T-helper 22 cell (primary cell): ENCODE measurements around the gene MACROD2.

Experiments
- DNase-seq: peaks from one replicate; pipeline ENCODE4 v3.0.0-alpha.2; 2020; ENCODE audit warnings: low read depth

MACROD2 gene

DNA sequence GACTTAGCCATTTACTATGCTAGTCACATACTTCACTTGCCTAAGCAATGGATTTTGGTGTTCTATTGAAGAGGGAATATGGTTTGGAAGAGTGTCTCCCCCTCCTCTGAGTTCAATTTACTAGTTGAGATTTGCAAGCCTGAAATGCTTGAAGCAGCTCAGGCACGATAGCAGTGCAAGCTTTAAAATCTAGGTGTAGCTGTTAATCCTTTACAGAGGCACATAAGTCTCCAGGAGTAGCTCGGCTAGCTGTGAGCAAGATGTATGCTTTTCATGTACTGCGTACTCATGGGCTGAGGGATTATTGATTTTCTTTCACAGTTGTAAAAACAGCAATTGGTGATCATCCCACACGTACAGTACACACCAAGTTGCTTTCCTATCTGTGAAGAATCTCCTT, 341.4 kb downstream of the MACROD2 start:
- DNase-seq: no peak

DNA sequence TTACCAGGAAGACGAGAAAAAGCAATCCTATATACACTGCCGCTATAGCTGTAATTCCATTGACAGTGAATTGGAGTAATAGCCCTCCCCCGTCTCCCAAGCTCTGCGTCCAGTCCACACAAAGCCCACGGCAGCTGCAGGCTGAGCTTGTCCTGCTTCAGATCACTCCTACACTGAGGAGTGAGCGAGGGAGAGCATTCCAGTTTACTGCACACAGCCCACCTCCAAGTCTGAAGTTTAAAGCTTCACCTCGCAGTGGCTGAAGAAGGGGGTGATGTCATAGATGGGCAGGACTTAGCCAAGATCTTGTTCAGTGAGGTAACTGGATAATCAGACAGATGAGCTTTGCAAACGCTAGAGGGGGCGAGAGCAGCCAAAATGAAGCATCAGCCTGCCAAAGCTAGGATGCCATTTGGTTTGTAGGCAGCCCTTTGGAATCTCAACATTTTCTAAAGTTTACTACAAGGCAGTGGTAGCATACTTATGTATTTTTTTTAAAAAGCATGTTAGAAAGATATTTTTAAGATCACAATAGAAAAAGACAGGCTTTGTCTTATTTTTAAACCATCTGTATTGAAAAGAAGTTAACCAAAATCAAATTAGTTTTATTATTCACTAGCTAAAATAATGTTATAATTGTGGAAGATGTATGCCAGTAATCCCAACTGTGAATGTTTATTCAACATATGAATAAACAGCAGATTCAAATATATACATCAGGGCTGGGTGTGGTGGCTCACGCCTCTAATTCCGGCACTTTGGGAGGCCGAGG, 342.3 kb downstream of the MACROD2 start, which contains the start of gene FLRT3:
Gene FLRT3, minus strand, starts transcription at position 213 of the 772 bp plus-strand sequence. CDS start 10,106 bp downstream, outside the sequence.
- no peak for DNase-seq

GRCh38 chr20:14341801-14342200, 346.5 kb downstream of the MACROD2 start:
- DNase-seq: no peak

DNA sequence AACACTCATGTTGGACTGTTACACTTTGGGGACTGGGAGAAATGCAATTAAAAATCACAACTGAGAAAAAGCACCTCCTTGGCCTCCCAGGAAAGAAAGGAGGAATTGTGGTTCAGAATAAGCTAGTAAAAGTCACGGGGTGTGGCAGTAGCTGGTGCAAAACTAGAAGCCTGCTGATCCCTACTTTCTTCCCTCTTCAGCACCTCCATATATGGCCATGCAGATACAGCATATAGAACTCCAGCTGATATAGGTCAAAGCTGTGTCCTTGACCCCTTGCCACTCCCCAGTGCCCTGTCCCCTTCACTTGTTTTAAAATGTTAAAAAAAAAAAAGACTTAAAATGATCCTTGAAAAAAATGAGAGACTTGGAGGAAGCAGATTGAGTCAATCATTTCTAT, 347.6 kb downstream of the MACROD2 start:
- no peak for DNase-seq

DNA sequence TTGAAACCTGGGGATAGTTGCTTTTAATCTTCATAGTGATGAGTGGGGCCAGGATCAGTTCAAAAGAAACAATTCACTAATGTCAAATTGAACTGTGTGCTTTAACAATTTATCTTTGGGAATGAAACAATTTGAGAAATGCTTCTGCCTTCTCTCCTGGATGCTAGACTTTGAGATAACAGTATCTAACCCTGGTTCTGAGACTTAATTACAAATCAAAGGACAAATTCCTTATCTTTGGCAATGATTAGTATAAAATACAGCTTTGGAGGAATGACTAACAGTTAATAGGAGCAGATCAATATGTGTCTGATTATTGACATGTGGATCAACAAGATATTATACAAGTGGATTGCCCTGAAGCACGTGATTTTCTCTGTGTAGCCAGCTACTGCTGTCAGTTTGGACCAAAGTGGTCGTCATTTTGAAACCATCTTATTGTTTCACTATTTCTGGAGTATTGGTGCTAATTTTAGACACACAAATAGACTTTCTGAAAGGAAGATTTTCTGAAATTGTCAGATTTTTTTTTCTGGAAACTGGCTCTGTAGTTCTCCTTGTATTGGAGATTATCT, 348.3 kb downstream of the MACROD2 start:
- DNase-seq: no peak

GRCh38 chr20:14344746-14345145, 349.4 kb downstream of the MACROD2 start:
- DNase-seq: no peak

GRCh38 chr20:14355791-14356190, 360.5 kb downstream of the MACROD2 start:
- DNase-seq: no peak

GRCh38 chr20:14360416-14360815, 365.1 kb downstream of the MACROD2 start:
- no peak for DNase-seq

DNA sequence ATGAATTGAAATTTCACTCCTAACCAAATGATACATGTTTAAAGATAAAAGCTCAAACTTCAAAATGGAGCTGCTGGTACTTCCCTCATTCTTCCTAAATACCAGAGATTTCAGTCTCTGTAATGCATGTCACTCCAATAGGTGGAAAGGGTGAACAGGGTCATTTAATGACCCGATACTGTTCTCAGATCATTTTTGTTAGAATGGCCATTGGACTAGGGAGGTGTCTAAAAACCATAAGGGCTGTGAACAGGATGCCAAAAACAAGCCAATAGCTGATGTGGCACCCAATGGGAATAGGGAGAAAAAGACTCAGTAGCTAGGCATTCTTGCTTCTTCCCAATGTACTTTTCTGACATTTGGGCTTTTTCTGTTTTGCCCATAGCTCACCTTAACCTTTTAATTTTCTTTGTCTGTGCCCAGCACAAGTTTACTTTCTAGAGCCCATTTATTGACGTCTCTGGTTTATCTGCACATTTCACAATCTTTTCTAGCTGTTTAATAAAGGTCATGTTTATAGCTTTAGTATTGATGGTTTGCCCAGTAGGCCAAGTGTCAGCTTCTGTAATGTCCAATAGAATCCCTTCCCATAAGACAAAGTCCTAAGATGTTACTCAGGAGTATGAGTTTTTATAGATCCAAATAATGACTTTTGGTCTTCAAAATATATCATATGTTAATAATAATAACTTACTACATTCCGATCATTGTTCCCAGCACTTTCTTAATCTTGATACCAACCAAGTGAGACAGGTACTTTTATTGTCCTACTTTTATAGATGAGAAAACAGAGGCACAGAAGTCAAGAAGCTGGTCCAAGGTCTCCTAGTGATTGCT, 366.4 kb downstream of the MACROD2 start:
- DNase-seq: no peak

DNA sequence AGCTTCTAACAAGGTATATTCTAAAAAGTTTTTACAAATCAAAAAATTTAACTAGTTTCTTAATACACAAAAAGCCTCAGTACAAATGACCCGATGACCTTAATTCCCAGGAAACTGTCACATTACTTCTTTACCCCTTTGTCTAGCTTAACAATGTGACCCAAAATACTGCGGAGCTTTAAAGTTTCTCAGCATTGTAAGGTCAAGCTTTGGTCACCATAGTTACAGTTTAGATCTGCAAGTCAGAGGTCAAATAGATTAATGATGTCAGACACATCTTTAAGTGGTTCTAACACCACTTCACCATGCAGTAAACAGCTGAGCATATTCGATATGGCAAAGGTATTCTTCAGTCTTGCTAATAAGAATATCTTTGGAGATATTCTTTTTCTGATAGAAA, 378.9 kb downstream of the MACROD2 start:
- no peak for DNase-seq

GRCh38 chr20:14375416-14375985, 380.2 kb downstream of the MACROD2 start:
- DNase-seq: no peak

- no peak for DNase-seq
Observed at GRCh38 chr20:14378326-14378725, 383.0 kb downstream of the MACROD2 start.

DNA sequence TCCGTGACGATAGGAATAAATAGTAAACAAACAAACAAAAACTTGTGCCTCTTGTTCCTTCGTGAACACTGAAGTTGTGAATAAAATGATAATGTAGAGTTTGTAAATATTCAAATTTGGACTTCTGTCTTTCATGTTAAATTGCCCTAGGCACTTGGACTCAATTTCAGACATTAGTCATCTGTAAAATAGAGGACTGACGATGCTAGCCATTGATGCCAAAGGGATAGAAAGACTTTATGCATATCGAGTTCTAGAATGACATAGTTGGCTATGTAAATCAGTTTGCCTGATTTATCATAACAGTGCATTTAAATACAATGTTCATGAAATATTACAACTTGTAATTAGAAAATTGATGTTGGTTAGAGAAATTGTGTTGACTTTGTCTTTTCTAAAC, 388.0 kb downstream of the MACROD2 start:
- DNase-seq: no peak

DNA sequence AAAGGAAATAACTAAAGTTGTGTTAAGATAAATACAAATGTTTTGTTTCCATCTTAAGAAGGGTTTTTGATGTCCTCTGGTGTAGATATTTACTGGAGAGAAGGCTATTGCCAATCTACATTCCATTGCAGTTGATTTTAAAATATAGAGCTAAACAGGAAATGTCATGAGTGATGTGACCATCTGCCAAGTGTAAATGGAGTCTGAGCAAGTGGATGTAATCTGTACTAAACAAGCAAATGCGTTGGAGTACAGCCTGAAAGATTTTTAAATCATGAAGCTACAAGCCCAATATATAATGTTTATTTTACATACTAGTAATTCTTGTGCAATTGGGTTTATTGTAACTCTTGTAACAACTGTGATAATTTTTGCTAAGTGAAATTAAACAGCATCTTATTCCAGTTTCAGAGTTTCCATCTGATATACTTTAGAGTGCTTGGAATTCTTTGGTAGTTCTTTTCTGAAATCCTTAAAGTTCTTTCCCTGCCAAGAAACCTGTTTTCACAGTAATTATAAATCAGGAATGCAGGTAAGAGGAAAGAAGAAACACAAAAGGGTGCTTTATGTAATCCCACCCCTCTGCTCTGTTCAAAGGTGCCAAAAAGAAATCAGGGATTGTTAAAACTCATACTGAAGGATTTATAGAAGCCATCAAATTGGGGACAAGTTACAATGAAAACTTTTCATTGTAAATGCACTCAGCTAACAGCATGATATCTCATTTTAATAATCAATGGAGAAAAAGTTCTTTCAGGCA, 389.3 kb downstream of the MACROD2 start:
- DNase-seq: no peak

GRCh38 chr20:14385176-14385740, 389.9 kb downstream of the MACROD2 start:
- no peak for DNase-seq

- DNase-seq: no peak
Observed at GRCh38 chr20:14386726-14387125, 391.4 kb downstream of the MACROD2 start.

DNA sequence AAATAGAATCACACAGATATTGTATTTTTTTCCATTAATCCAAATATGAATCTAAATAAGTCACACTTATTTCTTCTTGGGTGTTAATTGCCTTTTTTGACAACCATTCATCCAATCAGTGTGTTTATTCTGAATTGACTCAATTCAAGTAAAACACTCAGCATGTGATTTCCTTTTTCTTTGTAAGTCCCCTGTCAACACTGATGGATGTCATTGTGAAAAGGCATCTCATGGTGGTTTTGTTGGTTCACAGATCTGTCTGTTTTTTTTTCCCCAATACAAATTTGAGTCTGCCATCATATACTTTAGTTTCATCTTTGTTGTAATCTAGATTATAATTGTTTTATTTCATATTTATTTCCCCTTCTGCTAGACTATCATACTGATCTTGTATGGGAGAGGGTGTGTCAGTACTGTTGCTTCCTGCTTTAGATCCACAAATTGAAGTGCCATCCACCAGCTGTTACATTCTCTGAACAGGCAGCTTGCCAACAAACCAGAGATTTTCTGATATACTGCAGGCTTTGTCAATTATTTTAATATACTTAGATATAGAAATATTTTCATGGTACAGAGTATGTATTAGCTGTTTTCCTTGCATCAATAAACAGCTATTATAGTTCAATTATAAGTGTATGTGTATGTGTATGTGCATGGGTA, 406.3 kb downstream of the MACROD2 start:
- no peak for DNase-seq

DNA sequence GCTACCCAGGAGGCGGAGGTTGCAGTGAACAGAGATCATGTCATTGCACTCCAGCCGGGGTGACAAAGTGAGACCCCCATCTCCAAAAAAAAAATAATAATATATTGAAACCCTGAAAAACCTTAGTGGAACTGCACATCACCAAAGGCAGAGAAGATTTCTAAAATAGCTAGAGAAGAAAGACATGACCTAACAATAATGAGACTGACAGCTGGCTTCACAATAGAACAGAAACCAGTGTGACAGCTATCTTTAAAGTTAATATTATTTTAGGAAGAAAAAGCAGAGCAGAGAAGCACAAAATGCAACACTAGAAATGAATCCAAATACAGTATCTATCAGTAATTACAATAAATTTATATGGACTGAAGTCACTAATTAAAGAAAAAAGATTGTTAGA, 409.2 kb downstream of the MACROD2 start:
- no peak for DNase-seq

- DNase-seq: no peak
Observed at GRCh38 chr20:14406495-14406894, 411.2 kb downstream of the MACROD2 start.

GRCh38 chr20:14407336-14407735, 412.0 kb downstream of the MACROD2 start:
- DNase-seq: no peak
